Upper lobe of left lung (tissue), 6 donors: ENCODE measurements around the gene SAA1. TPM values are rescaled to one million over a fixed set of nuclear protein-coding genes. Genes with fewer than 3 reads are reported as not detected.

ENCODE experiments used
- ATAC-seq, 2 donors: fragments of 200-7000 bp; cut with Tn5 transposase; one replicate each; pipeline ENCODE4 v1.9.1; 2022; ENCODE audit warnings: mild to moderate bottlenecking in 2 of 2, moderate library complexity in 2 of 2; ENCODE audit not compliant: low FRiP score in 2 of 2
- DNase-seq, 2 donors: peaks; one replicate each; pipeline ENCODE4 v3.0.0-alpha.2; 2019 to 2020
- H3K27ac ChIP-seq, 4 donors: fragments of 200-600 bp; sonication (generic); one replicate each; pipeline ENCODE4 v1.5.1; 2016 to 2019
- H3K27me3 ChIP-seq, 4 donors: fragments of 200-600 bp; sonication (generic); one replicate each; pipeline ENCODE4 v1.5.1; 2017 to 2019
- H3K36me3 ChIP-seq, 4 donors: fragments of 200-600 bp; sonication (generic); one replicate each; pipeline ENCODE4 v1.5.1; 2016 to 2019
- H3K4me1 ChIP-seq, 4 donors: fragments of 200-600 bp; sonication (generic); one replicate each; pipeline ENCODE4 v1.5.1; 2018 to 2019
- H3K4me3 ChIP-seq, 4 donors: fragments of 200-600 bp; sonication (generic); one replicate each; pipeline ENCODE4 v1.5.1; 2017 to 2019; ENCODE audit warnings: mild to moderate bottlenecking in 2 of 4, moderate library complexity in 1 of 4
- H3K9me3 ChIP-seq, 4 donors: fragments of 200-600 bp; sonication (generic); one replicate each; pipeline ENCODE4 v1.5.1; 2018 to 2019
- CTCF ChIP-seq, 6 experiments: fragments of 450-650 bp in 4 of 6; fragments of 200-600 bp in 2 of 6; sonication (generic) in 2 of 6; IDR thresholded peaks; one replicate each; pipeline ENCODE4 v1.5.1; 2016 to 2019; ENCODE audit warnings: antibody characterized with exemption in 6 of 6
- EP300 ChIP-seq, 4 donors: sonication (generic); formaldehyde crosslinking; IDR thresholded peaks; one replicate each; pipeline ENCODE4 v1.5.1; 2017; ENCODE audit warnings: antibody characterized with exemption in 4 of 4, control low read depth in 2 of 4
- POLR2A ChIP-seq, 4 donors: fragments of 450-650 bp; IDR thresholded peaks; one replicate each; pipeline ENCODE4 v1.5.1; 2016 to 2017; ENCODE audit warnings: antibody characterized with exemption in 4 of 4, mild to moderate bottlenecking in 2 of 4
- POLR2AphosphoS5 ChIP-seq, 2 donors: sonication (generic); formaldehyde crosslinking; IDR thresholded peaks; one replicate each; pipeline ENCODE4 v1.5.1; 2017; ENCODE audit warnings: antibody characterized with exemption in 2 of 2
- WGBS, 2 donors: methylation state at CpG; one replicate each; pipeline ENCODE4 v1.1.5; 2017 to 2018; 5-methylcytosine and 5-hydroxymethylcytosine counted together
- total RNA-seq, 6 donors: library from RNA; depleted of rRNA in 4 of 6; stranded (reverse); fragments of >200 nt in 4 of 6; gene quantifications; one replicate each; pipeline versions ENCODE4 v1.1.0 to v1.2.1, GENCODE V29; 2016 to 2021
- donor health status: DM: no; HTN: no; CAD: no; lungs with moderate emphysema.
- donor health status: DM: no; HTN: yes; CAD: no; lungs with severe emphysema.

Gene SAA1
- total RNA-seq, 6 donors from 2014 or later, result 9.0 to 92.5 (median 16.2) TPM

DNA sequence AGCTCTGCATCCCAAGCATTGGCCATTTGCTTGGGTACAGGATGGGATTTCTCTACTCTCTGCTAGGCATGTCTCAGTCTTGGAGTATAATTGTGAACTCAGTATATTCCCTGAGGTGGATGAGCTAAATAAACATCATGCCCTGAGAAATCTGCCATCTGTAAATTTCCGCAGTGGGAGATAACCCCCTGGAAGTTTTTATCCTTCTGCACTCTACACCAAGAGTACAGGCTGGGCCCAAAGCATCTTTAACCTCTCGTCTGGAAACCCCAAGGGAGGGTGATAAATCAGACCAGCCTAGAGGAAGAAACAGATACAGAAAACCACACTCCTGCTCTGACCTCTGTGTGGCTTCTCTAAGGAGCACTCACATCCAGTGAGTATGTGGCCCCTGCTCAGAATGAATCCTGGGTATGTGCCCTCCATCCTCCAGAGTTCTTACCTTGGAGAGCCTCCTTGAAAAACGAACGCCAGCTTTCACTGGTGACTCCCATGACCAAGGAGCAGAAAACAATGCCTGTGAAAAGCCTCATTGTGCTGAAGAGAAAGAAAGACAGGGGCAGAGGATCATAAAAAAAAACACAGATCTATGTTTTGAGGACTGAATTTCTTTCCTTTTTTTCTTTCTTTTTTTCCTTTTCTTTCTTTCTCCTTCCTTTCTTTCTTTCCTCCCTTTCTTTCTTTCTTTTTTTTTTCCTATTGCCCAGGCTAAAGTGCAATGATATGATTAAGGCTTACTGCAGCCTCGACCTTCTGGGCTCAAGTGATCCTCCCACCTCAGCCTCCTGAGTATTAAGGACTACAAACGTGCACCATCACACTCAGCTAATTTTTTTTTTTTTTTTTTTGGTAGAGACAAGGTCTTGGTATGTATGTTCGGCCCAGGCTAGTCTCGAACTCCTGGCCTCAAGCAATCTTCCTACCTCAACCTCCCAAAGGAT is 30.4 kb upstream of the SAA1 start:
- H3K36me3 ChIP-seq, result no peaks in the 10 kb centered on the region
- no peak overlapping the region for H3K27ac ChIP-seq
- TF ChIP-seq POLR2AphosphoS5 (IDR thresholded peaks at IDR 0.05) (no peak), POLR2A (IDR thresholded peaks at IDR 0.05) (no peak), CTCF (IDR thresholded peaks at IDR 0.05) (no peak), EP300 (IDR thresholded peaks at IDR 0.05) (no peak)
- H3K4me3 ChIP-seq, result no peak overlapping the region
- ATAC-seq (no peak), DNase-seq (no peak)
- no peaks in the 10 kb centered on the region for H3K4me1 ChIP-seq
- no peaks in the 10 kb centered on the region for H3K27me3 ChIP-seq
- H3K9me3 ChIP-seq, result no peaks in the 10 kb centered on the region
- 60% methylated on average over 8 of the region's 8 CpGs for WGBS, 2 donors

GRCh38 chr11:18236664-18237356 is 29.3 kb upstream of the SAA1 start, which contains the start of gene SAA4:
TSS of gene SAA4 (minus strand) at chr11:18236802. CDS start at chr11:18235926, 876 bp downstream.
- no peak within 1 kb of the TSS for H3K27ac ChIP-seq
- TF ChIP-seq EP300 (IDR thresholded peaks at IDR 0.05) (no peak), POLR2AphosphoS5 (IDR thresholded peaks at IDR 0.05) (no peak), CTCF (IDR thresholded peaks at IDR 0.05) (no peak), POLR2A (IDR thresholded peaks at IDR 0.05) (no peak)
- no peak within 1 kb of the TSS for H3K4me3 ChIP-seq
- H3K27me3 ChIP-seq, result no peaks in the 10 kb centered on the region
- H3K9me3 ChIP-seq, result no peaks in the 10 kb centered on the region
- no peaks in the 10 kb centered on the region for H3K36me3 ChIP-seq
- ATAC-seq (no peak), DNase-seq (no peak)
- H3K4me1 ChIP-seq, result no peaks in the 10 kb centered on the region
- 44 to 66% methylated on average over 2 of the region's 2 CpGs for WGBS, 2 donors

GRCh38 chr11:18239655-18240054 is 26.4 kb upstream of the SAA1 start:
- no peak overlapping the region for H3K4me3 ChIP-seq
- H3K4me1 ChIP-seq, result no peaks in the 10 kb centered on the region
- H3K9me3 ChIP-seq, result no peaks in the 10 kb centered on the region
- WGBS, 2 donors, result 77 to 79% methylated on average over 1 of the region's 1 CpG
- TF ChIP-seq POLR2A (IDR thresholded peaks at IDR 0.05) (no peak), EP300 (IDR thresholded peaks at IDR 0.05) (no peak), POLR2AphosphoS5 (IDR thresholded peaks at IDR 0.05) (no peak), CTCF (IDR thresholded peaks at IDR 0.05) (no peak)
- H3K36me3 ChIP-seq, result no peaks in the 10 kb centered on the region
- ATAC-seq, result no peak
- DNase-seq, result no peak
- H3K27me3 ChIP-seq, result no peaks in the 10 kb centered on the region
- no peak overlapping the region for H3K27ac ChIP-seq

DNA sequence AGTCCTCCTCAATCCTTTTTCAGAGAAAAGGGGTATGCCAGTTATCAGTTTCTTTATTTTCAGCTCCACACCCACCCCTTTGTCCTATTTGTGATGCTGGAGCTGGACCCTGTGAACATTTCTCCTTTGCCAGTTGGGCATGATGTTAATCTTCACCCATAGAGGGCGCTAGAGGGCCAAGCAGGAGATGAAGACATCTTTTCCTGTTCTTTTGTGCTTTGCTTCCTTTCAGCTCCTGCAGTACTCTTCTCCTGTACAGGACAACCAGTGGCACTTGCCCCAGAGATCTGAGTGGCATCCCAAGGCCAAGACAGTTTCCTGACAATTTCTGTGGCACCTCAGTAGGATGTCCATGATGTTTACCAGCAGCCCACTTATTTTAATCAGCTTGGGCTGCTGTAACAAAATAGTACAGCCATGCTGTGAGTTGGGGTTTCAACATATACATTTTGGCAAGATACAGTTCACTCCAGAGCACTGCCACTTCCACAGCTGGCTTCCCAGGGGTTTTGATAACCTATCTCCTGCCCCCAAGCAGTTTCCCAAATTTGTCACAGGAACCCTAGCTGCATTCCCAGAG is 22.2 kb upstream of the SAA1 start:
- Histone ChIP-seq H3K4me3 (no peak overlapping the region), H3K36me3 (no peaks in the 10 kb centered on the region), H3K9me3 (no peaks in the 10 kb centered on the region), H3K27ac (no peak overlapping the region), H3K4me1 (no peaks in the 10 kb centered on the region), H3K27me3 (no peaks in the 10 kb centered on the region)
- WGBS, 2 donors, result 0 to 5% methylated on average over 1 of the region's 1 CpG
- TF ChIP-seq CTCF (IDR thresholded peaks at IDR 0.05) (peak; percentile 57 to 77 (median 70)), POLR2AphosphoS5 (IDR thresholded peaks at IDR 0.05) (no peak)
- DNase-seq (peak in 1 of 2 donors; percentile 59), ATAC-seq (peak in 1 of 2 donors; percentile 67)
